Lung (tissue), 12 donors: ENCODE measurements around the gene DTX3. TPM values are rescaled to one million over a fixed set of nuclear protein-coding genes. Genes with fewer than 3 reads are reported as not detected.
"Not testable (repeated sequence)": the region's sequence is repeated elsewhere in the genome, so short reads cannot be mapped to it uniquely, and the experiment has no call there.

ENCODE experiments used
- ATAC-seq: fragments of 200-7000 bp; cut with Tn5 transposase; one replicate; pipeline ENCODE4 v1.9.1; 2020; ENCODE audit warnings: moderate number of reproducible peaks; ENCODE audit not compliant: insufficient read depth, low FRiP score
- DNase-seq, 3 donors: peaks; one replicate each; pipeline ENCODE4 v3.0.0-alpha.2; 2013 to 2017
- H3K27ac ChIP-seq, 2 donors: one replicate each; pipeline ENCODE4 v1.5.1; 2013; ENCODE audit warnings: mild to moderate bottlenecking in 2 of 2, moderate library complexity in 2 of 2, control low read depth in 1 of 2, inconsistent platforms in 1 of 2, low read depth in 1 of 2, low read length in 1 of 2
- H3K27me3 ChIP-seq, 3 donors: one replicate each; pipeline ENCODE4 v1.5.1; 2013; ENCODE audit warnings: low read length in 2 of 3; ENCODE audit not compliant: control insufficient read depth in 3 of 3, insufficient read depth in 3 of 3
- H3K36me3 ChIP-seq, 4 donors: one replicate each; pipeline ENCODE4 v1.5.1; 2013; ENCODE audit warnings: low read length in 4 of 4, mild to moderate bottlenecking in 1 of 4, moderate library complexity in 1 of 4; ENCODE audit not compliant: control insufficient read depth in 4 of 4, insufficient read depth in 4 of 4
- H3K4me1 ChIP-seq, 5 donors: one replicate each; pipeline ENCODE4 v1.5.1; 2013; ENCODE audit warnings: low read length in 5 of 5, mild to moderate bottlenecking in 2 of 5, moderate library complexity in 1 of 5; ENCODE audit not compliant: control insufficient read depth in 5 of 5, insufficient read depth in 5 of 5
- H3K4me3 ChIP-seq: one replicate; pipeline ENCODE4 v1.5.1; 2013; ENCODE audit warnings: mild to moderate bottlenecking, control low read depth, moderate library complexity
- H3K9ac ChIP-seq, 2 donors: one replicate each; pipeline ENCODE4 v1.5.1; 2013; ENCODE audit warnings: low read length in 2 of 2, control low read depth in 1 of 2; ENCODE audit not compliant: insufficient read depth in 1 of 2
- H3K9me3 ChIP-seq, 4 donors: one replicate each; pipeline ENCODE4 v1.5.1; 2013; ENCODE audit warnings: low read length in 3 of 4, mild to moderate bottlenecking in 1 of 4, moderate library complexity in 1 of 4; ENCODE audit not compliant: control insufficient read depth in 4 of 4, insufficient read depth in 3 of 4
- CTCF ChIP-seq: IDR thresholded peaks from 2 replicates; pipeline ENCODE4 v1.5.1; 2012; ENCODE audit warnings: mild to moderate bottlenecking; ENCODE audit errors: control extremely low read depth, extremely low read depth
- WGBS, 2 donors: extraction: QIAGEN DNeasy Blood & Tissue Kit; methylation state at CpG; one replicate each; pipeline ENCODE4 v1.1.7; 2013; 5-methylcytosine and 5-hydroxymethylcytosine counted together
- polyA plus RNA-seq, 2 donors: library from polyadenylated mRNA; stranded (reverse); fragments of 200-250 nt; gene quantifications; one replicate each; pipeline ENCODE4 v1.2.1, GENCODE V29; 2013
- total RNA-seq, 2 donors: library from RNA; depleted of rRNA in 1 of 2; stranded (reverse); fragments of >200 nt in 1 of 2; gene quantifications; one replicate each; pipeline ENCODE4 v1.2.1, GENCODE V29; 2014 to 2021
- donor health status: control.
- donor health status: control.
- donor health status: Bipolar disorder and iron deficiency.
- donor health status: healthy.
- donor health status: DM: yes; HTN: yes; CAD: no.

The DTX3 gene
- total and polyA plus RNA-seq, 4 donors: 13.9 to 40.1 (median 24.9) TPM

- 94 to 97% methylated on average over 2 of the region's 2 CpGs for WGBS, 2 donors
- no peaks in the 10 kb centered on the region for H3K4me1 ChIP-seq
- DNase-seq (no peak), ATAC-seq (no peak)
- H3K9ac ChIP-seq: no peak overlapping the region
- TF ChIP-seq CTCF: no peak
- no peaks in the 10 kb centered on the region for H3K27me3 ChIP-seq
- H3K27ac ChIP-seq: no peak overlapping the region
- no peaks in the 10 kb centered on the region for H3K9me3 ChIP-seq
- H3K36me3 ChIP-seq: no peaks in the 10 kb centered on the region
- no peak overlapping the region for H3K4me3 ChIP-seq
These were observed 44.1 kb upstream of the DTX3 start for GRCh38 chr12:57560516-57560915.

- H3K9me3 ChIP-seq, H3K4me1 ChIP-seq, DNase-seq, H3K36me3 ChIP-seq, H3K27ac ChIP-seq, H3K9ac ChIP-seq, ATAC-seq, H3K4me3 ChIP-seq, H3K27me3 ChIP-seq: not testable (repeated sequence)
- 79 to 83% methylated on average over 1 of the region's 1 CpG for WGBS, 2 donors
These were observed 43.5 kb upstream of the DTX3 start for GRCh38 chr12:57561117-57561516.

GRCh38 chr12:57563358-57563757, 41.3 kb upstream of the DTX3 start:
- no peak overlapping the region for H3K9ac ChIP-seq
- no peaks in the 10 kb centered on the region for H3K9me3 ChIP-seq
- H3K4me3 ChIP-seq: no peak overlapping the region
- no peaks in the 10 kb centered on the region for H3K4me1 ChIP-seq
- no peaks in the 10 kb centered on the region for H3K36me3 ChIP-seq
- WGBS, 2 donors: 30 to 45% methylated on average over 4 of the region's 4 CpGs
- DNase-seq (no peak), ATAC-seq (no peak)
- H3K27ac ChIP-seq: no peak overlapping the region
- H3K27me3 ChIP-seq: no peaks in the 10 kb centered on the region
- TF ChIP-seq CTCF: no peak

GRCh38 chr12:57564178-57564740, 40.4 kb upstream of the DTX3 start:
- no peaks in the 10 kb centered on the region for H3K9me3 ChIP-seq
- no peak for TF ChIP-seq CTCF
- H3K4me1 ChIP-seq: no peaks in the 10 kb centered on the region
- WGBS, 2 donors: 85 to 93% methylated on average over 7 of the region's 7 CpGs
- H3K36me3 ChIP-seq: no peaks in the 10 kb centered on the region
- H3K27me3 ChIP-seq: no peaks in the 10 kb centered on the region
- no peak overlapping the region for H3K9ac ChIP-seq
- H3K4me3 ChIP-seq: no peak overlapping the region
- no peak overlapping the region for H3K27ac ChIP-seq
- ATAC-seq (no peak), DNase-seq (no peak)
